MG63 (cell line): ENCODE data around the gene COL6A3. TPM values are rescaled to one million over a fixed set of nuclear protein-coding genes. Genes with fewer than 3 reads are reported as not detected.
"Not testable (repeated sequence)": the region's sequence is repeated elsewhere in the genome, so short reads cannot be mapped to it uniquely, and the experiment has no call there.

Experiments
- DNase-seq: peaks from one replicate; pipeline ENCODE4 v3.0.0-alpha.2; 2020
- H3K27me3 ChIP-seq: fragments of 250-450 bp; sonication (Bioruptor Pico); 2 replicates; pipeline ENCODE4 v1.5.1; 2020; ENCODE audit warnings: mild to moderate bottlenecking, moderate library complexity
- H3K36me3 ChIP-seq: fragments of 250-450 bp; sonication (Bioruptor Pico); 2 replicates; pipeline ENCODE4 v1.5.1; 2020; ENCODE audit warnings: mild to moderate bottlenecking, moderate library complexity
- H3K4me3 ChIP-seq: fragments of 250-450 bp; sonication (Bioruptor Pico); 2 replicates; pipeline ENCODE4 v1.5.1; 2020; ENCODE audit warnings: mild to moderate bottlenecking, moderate library complexity
- H3K9me3 ChIP-seq: fragments of 250-450 bp; sonication (Bioruptor Pico); 2 replicates; pipeline ENCODE4 v1.5.1; 2020; ENCODE audit warnings: mild to moderate bottlenecking, moderate library complexity
- total RNA-seq: library from RNA; depleted of rRNA; stranded (reverse); fragments of >200 nt; shearing (Covaris generic); gene quantifications from 2 replicates; pipeline ENCODE4 v1.2.3, GENCODE V29; 2014; ENCODE audit warnings: low replicate concordance

COL6A3 gene
- total RNA-seq, 1 experiment from 2014 or later: 564 TPM

DNA sequence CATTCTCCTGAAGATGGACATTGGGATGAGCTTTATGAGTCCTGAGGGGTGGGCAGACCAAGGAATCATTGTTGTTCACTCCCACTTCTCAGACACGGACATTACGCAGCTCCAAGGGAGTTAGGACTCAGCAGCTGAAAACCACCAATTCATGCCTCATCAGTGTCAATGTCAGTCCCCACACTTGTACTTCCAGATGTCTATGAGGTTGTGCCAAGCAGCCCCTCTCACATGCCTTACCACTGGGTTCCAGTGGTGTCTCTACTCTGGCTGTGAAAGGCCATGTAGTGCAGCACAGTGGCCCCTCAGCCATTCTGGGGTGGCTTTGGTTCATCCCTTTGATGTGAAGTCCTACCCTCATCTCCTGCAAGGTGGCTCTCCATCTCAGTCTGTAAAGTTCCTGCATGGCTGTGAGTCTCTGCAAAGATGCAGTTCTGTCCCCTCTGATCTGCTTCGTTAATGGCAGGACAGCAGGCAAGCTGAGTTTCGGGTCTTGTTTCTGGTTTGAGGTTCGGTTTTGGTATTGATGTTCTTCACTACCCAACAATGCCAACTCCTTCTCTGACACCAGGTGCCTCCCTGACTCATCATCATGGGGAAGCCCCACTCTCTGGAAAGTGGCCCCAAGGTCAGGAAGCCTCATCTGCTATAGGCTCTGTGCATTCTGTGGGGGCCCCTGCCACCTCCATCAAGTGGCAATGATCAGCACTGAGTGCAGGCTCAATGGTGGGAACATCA, 14.0 kb upstream of the COL6A3 start:
- DNase-seq: no peak
- H3K36me3 ChIP-seq: no peaks in the 10 kb centered on the region
- no peaks in the 10 kb centered on the region for H3K9me3 ChIP-seq
- H3K27me3 ChIP-seq: no peaks in the 10 kb centered on the region
- H3K4me3 ChIP-seq: no peak overlapping the region

DNA sequence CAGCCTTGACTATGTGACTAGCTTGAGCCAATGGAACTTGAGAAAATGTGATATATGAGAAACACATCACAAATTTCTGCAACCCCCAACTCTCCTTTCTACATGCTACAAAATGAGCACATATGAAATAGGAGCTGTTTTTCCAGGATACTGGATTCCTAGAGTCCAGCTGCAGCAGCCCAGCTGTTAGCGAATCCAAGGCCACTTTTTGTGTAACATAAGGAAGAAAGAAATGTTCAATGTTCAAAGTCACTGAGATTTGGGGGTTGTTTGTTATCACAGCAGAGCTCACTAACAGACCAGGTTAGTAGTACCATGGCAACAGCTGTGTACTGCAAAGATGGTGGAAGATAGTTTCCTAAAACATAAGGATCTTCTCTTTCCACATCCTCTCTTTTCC, 12.6 kb upstream of the COL6A3 start:
- H3K9me3 ChIP-seq: no peaks in the 10 kb centered on the region
- no peaks in the 10 kb centered on the region for H3K36me3 ChIP-seq
- no peak for DNase-seq
- H3K27me3 ChIP-seq: no peaks in the 10 kb centered on the region
- H3K4me3 ChIP-seq: no peak overlapping the region

DNA sequence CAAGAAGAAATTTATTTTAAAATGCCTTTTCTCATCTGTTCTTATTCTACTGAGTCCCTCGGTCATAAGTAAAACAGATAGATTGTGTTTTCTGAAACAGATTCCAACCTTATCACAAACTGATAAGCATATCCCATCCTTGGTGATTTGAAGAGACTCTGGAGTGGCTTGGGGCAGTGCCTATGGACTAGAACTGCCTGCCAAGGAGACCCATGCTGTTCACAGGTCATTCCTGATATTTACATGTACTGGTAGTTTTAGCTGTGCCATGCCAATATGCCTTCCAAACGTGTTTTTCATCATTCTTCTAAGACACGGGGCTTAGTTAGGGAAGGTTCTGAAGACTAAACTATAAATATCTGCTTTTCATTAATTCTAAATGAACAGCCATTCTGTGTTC, 11.4 kb upstream of the COL6A3 start:
- no peaks in the 10 kb centered on the region for H3K36me3 ChIP-seq
- H3K4me3 ChIP-seq: no peak overlapping the region
- H3K9me3 ChIP-seq: no peaks in the 10 kb centered on the region
- no peak for DNase-seq
- no peaks in the 10 kb centered on the region for H3K27me3 ChIP-seq

DNA sequence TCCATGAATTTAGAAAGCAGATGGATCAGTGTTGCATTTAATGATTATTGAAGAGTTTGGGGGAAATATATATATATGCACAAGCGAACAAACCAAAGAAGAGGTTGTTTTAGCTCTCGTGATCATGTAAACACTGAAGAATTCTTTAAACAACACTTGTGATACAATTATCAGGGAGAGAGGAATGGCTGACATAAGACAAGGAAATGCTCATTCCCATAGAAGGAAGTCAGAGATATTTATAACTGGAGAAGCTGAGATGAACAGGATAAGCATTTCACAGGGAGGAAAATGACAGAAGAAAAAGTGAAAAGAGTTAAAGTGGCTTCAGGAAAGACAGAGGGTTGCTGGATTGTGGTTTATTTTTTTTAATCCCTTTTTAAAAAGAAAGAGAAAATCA, 10.6 kb upstream of the COL6A3 start:
- DNase-seq: no peak
- H3K4me3 ChIP-seq: no peak overlapping the region
- H3K27me3 ChIP-seq: no peaks in the 10 kb centered on the region
- H3K36me3 ChIP-seq: no peaks in the 10 kb centered on the region
- no peaks in the 10 kb centered on the region for H3K9me3 ChIP-seq

DNA sequence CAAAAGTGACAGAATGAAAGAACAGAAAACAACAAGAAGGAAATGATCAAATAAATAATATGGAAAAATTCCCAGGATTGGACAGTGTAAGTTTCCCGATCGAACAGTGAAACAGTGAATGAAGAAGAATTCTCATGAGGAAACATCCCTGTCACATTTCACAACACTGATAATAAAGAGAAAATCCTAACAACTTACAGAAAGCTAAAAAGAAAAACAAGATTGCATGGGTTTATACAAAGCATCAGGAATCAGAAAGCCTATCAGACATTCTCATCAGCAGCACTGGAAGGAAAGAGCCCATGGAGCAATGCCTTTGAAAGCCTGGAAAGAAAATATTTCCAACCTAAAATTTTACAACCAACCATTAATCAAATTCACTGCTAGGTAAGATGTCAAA, 9.9 kb upstream of the COL6A3 start:
- DNase-seq: no peak
- no peaks in the 10 kb centered on the region for H3K27me3 ChIP-seq
- no peak overlapping the region for H3K4me3 ChIP-seq
- H3K9me3 ChIP-seq: no peaks in the 10 kb centered on the region
- no peaks in the 10 kb centered on the region for H3K36me3 ChIP-seq

DNA sequence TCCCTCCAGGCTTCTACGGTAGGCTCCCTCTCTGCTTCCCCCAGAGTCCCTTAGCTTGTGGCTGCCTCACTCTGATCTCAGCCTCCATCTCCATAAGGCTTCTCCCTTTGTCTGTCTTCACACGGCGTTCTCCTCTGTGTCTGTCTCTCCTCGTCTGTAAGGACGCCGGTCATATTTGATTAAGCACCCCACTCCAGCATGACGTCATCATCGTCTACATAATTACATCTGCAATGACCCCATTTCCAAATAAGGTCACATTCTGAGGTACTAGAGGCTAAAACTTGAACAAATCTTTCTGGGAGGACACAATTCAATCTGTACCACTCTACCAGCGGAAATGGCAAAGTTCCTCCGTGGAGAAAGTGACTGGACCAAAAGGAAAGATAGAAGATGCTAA, 8.3 kb upstream of the COL6A3 start:
- Histone ChIP-seq H3K4me3 (no peak overlapping the region), H3K36me3 (no peaks in the 10 kb centered on the region), H3K27me3 (no peaks in the 10 kb centered on the region), H3K9me3 (no peaks in the 10 kb centered on the region)
- no peak for DNase-seq

DNA sequence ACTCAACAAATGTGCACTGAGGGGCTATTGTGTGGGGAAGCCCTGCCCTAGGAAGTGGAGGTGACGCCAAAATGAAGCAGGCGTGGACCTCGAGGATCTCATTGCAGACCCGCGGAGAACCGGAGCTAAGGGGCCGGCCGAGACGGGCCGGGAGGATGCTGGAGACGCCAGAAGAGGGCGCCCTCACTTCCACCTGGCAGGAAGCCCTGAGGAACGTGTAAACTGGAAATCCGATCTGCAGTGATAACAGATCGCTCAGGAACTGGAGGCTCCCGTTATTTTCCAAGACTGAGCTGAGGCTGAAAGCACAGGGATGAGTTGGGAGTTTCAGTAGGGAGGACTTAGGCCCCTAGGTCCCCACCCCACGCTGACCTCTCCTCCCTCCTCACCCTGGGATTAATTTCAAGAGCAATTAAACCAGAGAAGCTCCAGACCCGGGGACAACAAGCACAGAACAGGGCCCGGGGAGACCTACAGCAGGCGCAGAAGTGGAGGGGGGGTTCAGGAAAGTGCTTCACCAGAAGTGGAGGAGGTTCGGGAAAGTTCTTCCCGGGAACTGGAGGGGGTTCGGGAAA, 7.7 kb upstream of the COL6A3 start:
- H3K36me3 ChIP-seq: no peaks in the 10 kb centered on the region
- DNase-seq: peak; percentile 76
- no peaks in the 10 kb centered on the region for H3K9me3 ChIP-seq
- H3K27me3 ChIP-seq: no peaks in the 10 kb centered on the region
- peak overlapping the region; percentile 6; the same call in 1 of the 2 replicates for H3K4me3 ChIP-seq

DNA sequence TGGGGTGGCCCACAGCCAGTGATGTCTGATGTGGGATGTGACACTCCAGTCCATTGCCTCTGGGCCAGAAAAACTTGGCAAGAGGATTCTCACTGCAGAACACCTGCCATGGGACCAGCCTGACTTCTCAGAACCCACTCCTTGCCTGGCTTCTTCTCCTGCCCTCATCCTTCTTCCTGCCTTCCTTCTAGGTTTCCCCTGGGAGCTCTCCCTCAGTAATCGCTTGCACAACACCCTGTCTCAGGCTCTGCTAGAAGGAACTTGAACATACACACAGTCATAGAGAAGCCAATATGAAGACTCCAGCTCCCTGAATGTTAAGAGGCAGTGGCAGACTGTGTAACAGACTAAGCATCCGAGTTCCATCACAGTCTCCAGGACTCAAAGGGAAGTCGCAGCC, 4.3 kb upstream of the COL6A3 start:
- peaks cover 6% of the 10 kb centered on the region for H3K36me3 ChIP-seq
- H3K27me3 ChIP-seq: no peaks in the 10 kb centered on the region

DNA sequence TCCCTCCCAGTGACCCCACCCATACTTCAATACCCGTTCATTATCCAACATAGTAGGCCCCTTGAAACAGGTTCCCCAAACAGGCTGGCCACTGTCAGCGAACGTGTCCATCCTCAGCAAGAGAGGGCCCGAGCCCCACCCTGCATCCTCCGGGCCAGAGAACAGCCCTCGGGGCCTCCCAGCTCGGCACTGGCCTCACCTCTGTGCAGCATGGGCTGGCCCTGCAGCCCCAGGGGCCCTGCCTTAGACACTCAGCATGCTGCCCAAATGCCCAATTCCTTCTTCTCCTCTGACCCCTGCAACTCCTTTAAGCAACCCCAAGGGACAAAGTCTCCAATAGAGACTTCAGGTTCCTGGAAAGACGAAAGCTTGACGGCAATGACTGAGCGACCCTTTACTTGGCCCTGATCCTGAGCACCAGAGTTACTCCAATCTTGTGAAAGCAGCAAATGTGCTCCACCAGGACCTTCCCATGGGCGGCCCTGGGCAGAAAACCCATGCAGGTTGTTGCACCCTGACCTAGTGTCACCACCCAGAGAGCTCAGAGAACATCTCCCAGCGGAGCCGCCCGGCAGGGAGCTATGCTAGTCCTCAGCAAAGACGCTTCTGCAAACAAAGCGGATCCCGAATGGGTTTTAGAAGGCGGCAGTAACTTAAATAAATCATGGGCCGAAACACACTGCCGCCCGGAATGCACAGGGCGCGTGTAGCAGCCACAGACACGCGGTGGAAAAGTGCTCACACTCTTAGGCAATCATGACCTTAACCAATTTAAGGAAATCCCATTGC, 782 bp downstream of the COL6A3 start:
- peak; percentile 39 for DNase-seq

More for the DNA sequence above, 4.3 kb upstream of the COL6A3 start:
- DNase-seq: no peak
- Histone ChIP-seq H3K9me3 (no peaks in the 10 kb centered on the region), H3K4me3 (no peak overlapping the region)

DNA sequence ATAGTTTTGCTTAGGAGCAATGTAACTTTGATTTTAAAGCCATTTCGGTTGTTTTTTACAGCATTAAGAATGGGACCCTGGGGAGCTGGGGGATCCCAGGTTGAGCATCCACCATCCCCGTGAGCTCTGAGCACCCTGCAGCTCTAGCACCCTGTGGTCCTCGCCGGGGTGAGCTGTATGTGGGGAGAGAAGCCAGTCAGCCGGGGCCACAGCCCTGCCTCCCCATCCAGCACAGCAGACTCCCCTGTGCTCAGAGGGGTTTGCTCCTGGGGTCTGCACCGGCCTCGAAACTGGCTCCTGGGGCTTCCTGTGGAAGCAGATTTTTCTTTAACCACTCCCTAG, 1.3 kb downstream of the COL6A3 start:
- Histone ChIP-seq H3K27me3 (no peaks in the 10 kb centered on the region), H3K4me3 (peak overlapping the region; percentile 97), H3K36me3 (peaks cover 52% of the 10 kb centered on the region), H3K9me3 (no peaks in the 10 kb centered on the region)
- DNase-seq: no peak

More for the DNA sequence above, 782 bp downstream of the COL6A3 start:
- Histone ChIP-seq H3K9me3 (no peaks in the 10 kb centered on the region), H3K27me3 (no peaks in the 10 kb centered on the region), H3K36me3 (peaks cover 48% of the 10 kb centered on the region), H3K4me3 (peak overlapping the region; percentile 97)

DNA sequence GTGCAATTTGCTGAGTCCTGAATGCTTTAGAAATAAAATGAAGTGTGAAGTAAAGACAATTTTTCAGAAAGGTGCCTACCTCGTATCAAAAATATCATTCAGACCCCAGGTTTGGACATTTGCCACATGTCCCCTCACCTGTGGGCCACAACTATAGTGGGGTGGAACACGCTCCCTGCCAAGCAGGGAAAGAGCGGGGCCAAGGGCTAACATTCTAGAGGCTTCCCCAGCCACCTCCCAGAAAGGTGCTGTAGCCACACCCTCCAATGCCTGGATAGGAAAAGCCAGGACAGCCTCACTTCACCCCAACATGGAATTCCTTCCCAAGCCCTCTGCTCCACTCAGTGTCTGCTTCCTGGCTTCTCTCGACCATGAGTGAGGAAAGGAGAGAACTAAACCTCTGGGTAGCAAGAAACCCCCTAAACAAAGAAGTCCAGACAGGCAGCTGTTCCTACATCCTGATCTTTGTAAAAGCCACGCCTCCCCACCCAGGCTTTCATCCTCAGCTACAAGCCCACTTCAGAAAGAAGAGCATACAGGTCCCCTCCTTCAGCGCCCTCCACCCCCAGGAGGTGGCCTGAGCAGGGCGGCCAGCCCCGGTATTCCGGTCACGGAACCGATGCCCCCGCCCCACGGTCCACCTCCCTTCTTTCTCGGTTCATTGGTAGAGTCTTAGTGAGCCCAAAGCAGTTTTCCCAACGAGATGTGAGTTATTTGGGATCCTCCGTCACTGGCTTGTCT, 2.1 kb downstream of the COL6A3 start:
- Histone ChIP-seq H3K36me3 (peaks cover 60% of the 10 kb centered on the region), H3K4me3 (peak overlapping the region; percentile 97), H3K27me3 (no peaks in the 10 kb centered on the region), H3K9me3 (no peaks in the 10 kb centered on the region)
- DNase-seq: peak; percentile 55

DNA sequence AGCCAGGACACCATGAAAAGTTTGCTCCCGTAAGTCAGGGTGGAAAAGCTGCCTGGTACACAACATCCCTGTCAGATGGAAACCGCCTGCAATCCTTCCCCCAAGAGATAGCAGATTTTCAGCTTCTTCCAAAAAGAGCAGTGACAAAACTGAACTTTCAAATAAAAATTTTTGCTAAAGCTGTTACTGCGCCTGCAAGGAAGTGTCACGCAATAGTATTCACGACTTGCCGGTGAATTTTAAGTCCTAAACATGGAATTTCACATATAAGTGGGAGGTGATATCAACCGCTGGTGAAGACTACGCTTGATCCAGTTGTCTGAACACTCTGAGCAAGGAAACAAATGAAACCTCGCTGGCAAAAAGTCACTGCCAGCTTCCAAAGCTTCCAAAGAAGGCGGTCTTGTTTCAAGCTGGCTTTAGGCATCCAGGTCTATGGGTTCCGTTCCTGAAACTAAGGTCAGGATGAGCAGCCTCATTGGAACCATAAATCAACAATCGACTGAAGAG, 2.8 kb downstream of the COL6A3 start:
- no peak for DNase-seq

DNA sequence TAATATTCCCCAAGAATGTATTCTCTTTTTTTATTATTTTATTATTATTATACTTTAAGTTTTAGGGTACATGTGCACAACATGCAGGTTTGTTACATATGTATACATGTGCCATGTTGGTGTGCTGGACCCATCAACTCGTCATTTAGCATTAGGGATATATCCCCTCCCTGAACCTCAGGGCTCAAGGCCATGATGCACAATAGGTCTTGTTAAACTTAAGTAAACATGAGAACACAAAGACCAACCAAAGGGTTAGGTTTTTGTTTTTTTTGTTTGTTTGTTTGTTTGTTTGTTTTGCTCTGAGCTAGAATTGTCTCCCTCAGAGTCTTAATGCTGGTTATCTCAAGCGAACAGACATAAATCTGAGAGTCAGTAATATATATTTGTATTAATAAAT, 4.7 kb downstream of the COL6A3 start:
- H3K9me3 ChIP-seq, H3K27me3 ChIP-seq, DNase-seq: not testable (repeated sequence)
- Histone ChIP-seq H3K36me3 (peaks cover 84% of the 10 kb centered on the region), H3K4me3 (peak overlapping the region; percentile 97)

More for the DNA sequence above, 2.8 kb downstream of the COL6A3 start:
- Histone ChIP-seq H3K9me3 (no peaks in the 10 kb centered on the region), H3K4me3 (peak overlapping the region; percentile 97), H3K36me3 (peaks cover 65% of the 10 kb centered on the region), H3K27me3 (no peaks in the 10 kb centered on the region)

DNA sequence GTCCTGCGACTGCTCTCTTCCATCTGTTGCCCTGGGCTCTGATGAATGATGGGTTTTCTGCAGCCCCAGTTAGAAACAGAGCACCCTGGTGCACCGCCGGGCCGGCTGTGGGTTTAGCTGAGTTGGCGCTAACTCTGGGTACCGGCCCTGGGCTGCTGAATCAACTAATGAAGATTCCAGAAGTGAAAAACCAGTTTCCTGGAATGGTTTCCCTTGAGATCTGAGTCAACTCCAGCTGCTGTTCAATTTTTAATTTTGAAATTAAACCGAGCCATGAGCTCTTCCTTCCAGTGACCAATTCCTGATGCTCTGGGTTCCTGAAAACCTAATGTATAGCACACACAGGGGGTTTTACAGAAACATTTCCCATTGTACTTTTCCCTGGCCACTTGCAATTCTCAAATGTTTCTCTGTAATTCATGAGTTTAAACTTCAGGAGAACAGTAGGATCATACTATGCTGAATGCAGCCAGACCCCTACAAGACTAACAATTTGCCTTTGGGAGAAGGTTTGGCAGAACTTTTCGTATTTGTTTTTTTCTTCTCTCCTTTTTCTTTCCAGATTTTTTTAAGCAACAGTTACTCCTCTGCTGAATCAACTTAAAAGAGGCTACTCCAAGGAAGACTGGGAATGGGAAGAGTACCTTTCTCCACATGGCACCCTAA, 5.5 kb downstream of the COL6A3 start:
- no peaks in the 10 kb centered on the region for H3K9me3 ChIP-seq
- DNase-seq: peak; percentile 69
- peak overlapping the region; percentile 97 for H3K4me3 ChIP-seq
- peaks cover 88% of the 10 kb centered on the region for H3K36me3 ChIP-seq
- H3K27me3 ChIP-seq: no peaks in the 10 kb centered on the region

DNA sequence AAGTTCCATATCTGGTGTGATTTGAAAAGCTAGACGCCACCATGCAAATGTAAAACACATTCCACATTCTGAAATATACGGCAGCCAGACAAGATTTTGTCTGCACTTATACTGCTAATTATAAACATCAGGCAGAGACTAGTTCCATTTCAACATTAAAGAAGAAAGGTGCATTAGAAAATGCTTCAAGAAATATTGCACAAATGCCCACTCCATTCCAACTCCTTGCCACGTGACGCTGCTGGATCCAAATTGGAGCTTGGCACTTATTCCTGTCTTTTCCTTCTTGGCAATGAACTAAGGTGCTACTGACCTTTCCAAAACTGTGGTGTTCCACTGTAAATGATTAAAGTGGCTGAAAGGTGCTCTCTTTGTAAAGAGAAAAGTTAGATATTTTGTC, 6.3 kb downstream of the COL6A3 start:
- Histone ChIP-seq H3K9me3 (no peaks in the 10 kb centered on the region), H3K27me3 (no peaks in the 10 kb centered on the region), H3K4me3 (peak overlapping the region; percentile 97), H3K36me3 (peaks cover 88% of the 10 kb centered on the region)
- DNase-seq: no peak

DNA sequence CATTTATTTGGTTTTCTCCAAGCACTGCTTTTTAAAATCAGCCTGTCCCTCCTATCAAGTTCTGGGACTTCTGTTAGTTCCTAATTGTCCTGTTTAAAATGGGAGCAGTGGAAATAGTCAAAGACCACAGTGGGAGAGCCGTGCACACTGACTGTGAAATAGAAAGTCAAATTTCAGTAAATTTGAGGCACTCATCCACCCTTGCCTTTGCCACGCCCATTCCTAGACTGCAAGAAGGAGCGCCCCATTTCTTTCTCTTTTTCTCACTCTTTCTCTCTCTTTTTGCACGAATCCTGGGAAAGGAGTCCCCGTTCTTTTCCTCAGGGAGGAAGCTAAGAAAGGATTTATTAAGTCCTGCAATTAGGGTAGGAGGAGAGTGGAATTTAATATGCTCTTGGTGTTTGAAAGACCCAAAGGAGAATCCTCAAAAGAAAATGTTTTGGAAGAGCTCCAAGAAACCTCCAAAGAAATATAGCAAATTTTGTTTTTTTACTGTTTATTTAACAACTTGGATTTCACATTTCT, 7.5 kb downstream of the COL6A3 start:
- Histone ChIP-seq H3K4me3 (no peak overlapping the region), H3K27me3 (no peaks in the 10 kb centered on the region), H3K36me3 (peaks cover 88% of the 10 kb centered on the region), H3K9me3 (no peaks in the 10 kb centered on the region)
- no peak for DNase-seq
